Measurements from ENCODE around the gene RTN4RL2.

DNA sequence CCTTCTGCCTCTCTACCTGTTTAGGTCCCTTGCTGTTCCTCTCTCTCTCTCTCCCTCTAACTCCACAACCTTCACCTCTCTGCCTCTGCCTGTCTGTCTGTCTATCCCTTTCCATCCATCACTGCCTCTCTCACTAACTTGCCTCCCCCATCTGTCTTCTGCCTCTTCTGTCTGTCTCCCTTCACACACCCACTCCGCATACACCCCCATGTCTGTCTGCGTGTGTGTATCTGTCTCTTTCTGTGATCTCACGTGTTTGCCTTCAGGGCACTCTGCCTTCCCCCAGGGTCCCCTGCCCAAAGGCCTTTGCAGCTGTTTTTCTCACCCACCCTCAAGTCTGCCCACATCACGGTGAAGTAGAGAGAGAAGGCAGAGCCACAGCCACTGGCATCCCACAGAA lies 7.9 kb downstream of the RTN4RL2 start:
- TF ChIP-seq, protein P1, sequence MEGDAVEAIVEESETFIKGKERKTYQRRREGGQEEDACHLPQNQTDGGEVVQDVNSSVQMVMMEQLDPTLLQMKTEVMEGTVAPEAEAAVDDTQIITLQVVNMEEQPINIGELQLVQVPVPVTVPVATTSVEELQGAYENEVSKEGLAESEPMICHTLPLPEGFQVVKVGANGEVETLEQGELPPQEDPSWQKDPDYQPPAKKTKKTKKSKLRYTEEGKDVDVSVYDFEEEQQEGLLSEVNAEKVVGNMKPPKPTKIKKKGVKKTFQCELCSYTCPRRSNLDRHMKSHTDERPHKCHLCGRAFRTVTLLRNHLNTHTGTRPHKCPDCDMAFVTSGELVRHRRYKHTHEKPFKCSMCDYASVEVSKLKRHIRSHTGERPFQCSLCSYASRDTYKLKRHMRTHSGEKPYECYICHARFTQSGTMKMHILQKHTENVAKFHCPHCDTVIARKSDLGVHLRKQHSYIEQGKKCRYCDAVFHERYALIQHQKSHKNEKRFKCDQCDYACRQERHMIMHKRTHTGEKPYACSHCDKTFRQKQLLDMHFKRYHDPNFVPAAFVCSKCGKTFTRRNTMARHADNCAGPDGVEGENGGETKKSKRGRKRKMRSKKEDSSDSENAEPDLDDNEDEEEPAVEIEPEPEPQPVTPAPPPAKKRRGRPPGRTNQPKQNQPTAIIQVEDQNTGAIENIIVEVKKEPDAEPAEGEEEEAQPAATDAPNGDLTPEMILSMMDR (IDR thresholded peaks at IDR 0.05), result no peak
- no peak for TF ChIP-seq ZFX (IDR thresholded peaks at IDR 0.05; ENCODE audit: borderline replicate concordance)

Measured in 22Rv1 (cell line).